GM06990 (cell line): ENCODE measurements around the gene ACOT7.

Experiments used
- DNase-seq: peaks from one replicate; pipeline ENCODE4 v3.0.0-alpha.2; 2011; ENCODE audit not compliant: insufficient read length; ENCODE audit errors: extremely low read depth
- H3K27me3 ChIP-seq: replicated peaks from 2 replicates; pipeline ENCODE4 v1.6.0; 2011; ENCODE audit warnings: low read length; ENCODE audit not compliant: control insufficient read depth, insufficient read depth
- H3K36me3 ChIP-seq: 2 replicates; pipeline ENCODE4 v1.5.1; 2011; ENCODE audit warnings: low read length; ENCODE audit not compliant: control insufficient read depth, insufficient read depth
- H3K4me3 ChIP-seq: replicated peaks from 2 replicates; pipeline ENCODE4 v1.5.1; 2011; ENCODE audit warnings: low read depth, mild to moderate bottlenecking, control low read depth, low read length
- CTCF ChIP-seq: IDR thresholded peaks from 2 replicates; pipeline ENCODE4 v1.5.1; 2011; ENCODE audit warnings: low read length, control low read depth, mild to moderate bottlenecking, inconsistent platforms; ENCODE audit not compliant: insufficient read depth, poor library complexity, severe bottlenecking

The ACOT7 gene

GRCh38 chr1:6233376-6233775 is 160.2 kb downstream of the ACOT7 start:
- H3K4me3 ChIP-seq: no peak overlapping the region
- no peaks in the 10 kb centered on the region for H3K27me3 ChIP-seq
- peaks cover 15% of the 10 kb centered on the region for H3K36me3 ChIP-seq
- no peak for TF ChIP-seq CTCF
- no peak for DNase-seq

DNA sequence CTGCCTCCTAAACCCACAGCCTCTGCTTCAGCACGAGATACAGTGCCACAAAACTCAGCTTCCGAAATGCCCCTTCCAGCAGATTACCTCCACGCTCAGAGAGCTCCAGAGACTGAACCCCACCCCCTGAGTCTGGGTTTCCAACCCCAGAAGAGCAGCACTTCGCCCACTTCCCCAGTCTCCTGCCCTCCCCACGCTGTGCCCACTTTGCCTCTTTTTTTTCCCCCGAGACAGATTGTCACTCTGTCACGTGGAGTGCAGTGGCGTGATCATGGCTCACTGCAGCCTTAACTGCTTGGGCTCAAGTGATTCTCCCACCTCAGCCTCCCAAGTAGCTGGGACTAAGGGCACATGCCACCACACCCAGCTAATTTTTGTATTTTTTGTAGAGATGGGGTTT is 167.9 kb downstream of the ACOT7 start:
- no peak for TF ChIP-seq CTCF
- Histone ChIP-seq H3K4me3 (no peak overlapping the region), H3K36me3 (peaks cover 32% of the 10 kb centered on the region), H3K27me3 (no peaks in the 10 kb centered on the region)
- no peak for DNase-seq

DNA sequence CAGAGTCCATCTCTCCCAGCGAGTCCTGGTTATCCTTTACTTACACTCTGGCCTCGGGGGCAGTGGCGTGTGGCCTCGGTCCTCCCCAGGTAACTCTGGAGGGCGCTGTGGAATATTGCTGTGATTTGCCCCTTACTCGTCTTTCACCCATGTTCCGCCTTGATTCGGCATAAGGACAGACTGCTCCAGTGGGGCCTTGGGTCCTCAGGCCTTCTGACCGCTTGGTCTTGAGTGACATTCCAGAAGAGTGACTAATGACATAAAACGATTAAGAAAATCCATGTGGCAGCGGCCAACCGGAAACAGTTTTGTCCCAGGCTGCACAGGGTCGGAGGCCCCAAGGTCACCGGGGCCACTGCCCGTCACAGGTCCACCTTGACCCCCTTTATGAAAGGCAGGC is 168.8 kb downstream of the ACOT7 start:
- Histone ChIP-seq H3K36me3 (peaks cover 35% of the 10 kb centered on the region), H3K4me3 (no peak overlapping the region), H3K27me3 (no peaks in the 10 kb centered on the region)
- no peak for TF ChIP-seq CTCF
- DNase-seq: no peak

GRCh38 chr1:6223617-6224016 is 169.9 kb downstream of the ACOT7 start:
- DNase-seq: no peak
- no peak for TF ChIP-seq CTCF
- no peak overlapping the region for H3K4me3 ChIP-seq
- no peaks in the 10 kb centered on the region for H3K27me3 ChIP-seq
- peaks cover 33% of the 10 kb centered on the region for H3K36me3 ChIP-seq

- no peaks in the 10 kb centered on the region for H3K27me3 ChIP-seq
- TF ChIP-seq CTCF: no peak
- peaks cover 31% of the 10 kb centered on the region for H3K36me3 ChIP-seq
- H3K4me3 ChIP-seq: no peak overlapping the region
- DNase-seq: no peak
Observed at GRCh38 chr1:6222636-6223035, 170.9 kb downstream of the ACOT7 start.

DNA sequence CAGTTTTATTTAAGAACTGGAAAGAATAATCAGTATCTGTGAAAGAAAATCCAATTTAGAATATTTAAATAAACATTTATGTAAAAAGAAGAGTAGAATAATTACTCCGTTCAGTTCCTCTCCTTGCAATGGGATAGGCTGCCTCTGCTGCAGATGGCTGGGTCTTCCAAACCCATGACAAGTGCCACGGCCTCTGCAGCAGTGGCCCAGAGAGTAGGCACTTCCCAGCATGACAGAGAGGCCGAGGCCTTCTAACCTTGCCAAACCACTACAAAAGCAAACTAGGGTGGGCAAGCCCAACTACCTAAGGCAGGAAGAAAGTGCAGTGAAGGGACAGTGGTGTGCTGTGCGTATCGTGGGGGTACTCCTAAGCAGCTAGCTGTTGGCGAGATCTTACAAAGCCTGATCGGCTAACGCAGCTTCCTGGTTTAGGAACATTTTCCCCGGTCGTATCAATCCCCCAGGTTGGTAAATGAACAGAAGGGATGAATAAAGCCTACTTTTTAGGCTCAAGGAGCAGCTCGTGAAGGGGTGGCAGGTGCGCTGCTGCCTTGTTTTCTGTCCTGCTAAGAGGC is 172.3 kb downstream of the ACOT7 start:
- H3K4me3 ChIP-seq: no peak overlapping the region
- no peak for DNase-seq
- peaks cover 27% of the 10 kb centered on the region for H3K36me3 ChIP-seq
- TF ChIP-seq CTCF: no peak
- H3K27me3 ChIP-seq: no peaks in the 10 kb centered on the region
